Measurements from ENCODE around the gene NXT1. TPM values are rescaled to one million over a fixed set of nuclear protein-coding genes. Genes with fewer than 3 reads are reported as not detected.
A peak's percentile ranks its signal among the peaks of the same experiment; 100 is the strongest.

NXT1 gene
- total RNA-seq, 1 donor from 2014 or later: 17.9 TPM

DNA sequence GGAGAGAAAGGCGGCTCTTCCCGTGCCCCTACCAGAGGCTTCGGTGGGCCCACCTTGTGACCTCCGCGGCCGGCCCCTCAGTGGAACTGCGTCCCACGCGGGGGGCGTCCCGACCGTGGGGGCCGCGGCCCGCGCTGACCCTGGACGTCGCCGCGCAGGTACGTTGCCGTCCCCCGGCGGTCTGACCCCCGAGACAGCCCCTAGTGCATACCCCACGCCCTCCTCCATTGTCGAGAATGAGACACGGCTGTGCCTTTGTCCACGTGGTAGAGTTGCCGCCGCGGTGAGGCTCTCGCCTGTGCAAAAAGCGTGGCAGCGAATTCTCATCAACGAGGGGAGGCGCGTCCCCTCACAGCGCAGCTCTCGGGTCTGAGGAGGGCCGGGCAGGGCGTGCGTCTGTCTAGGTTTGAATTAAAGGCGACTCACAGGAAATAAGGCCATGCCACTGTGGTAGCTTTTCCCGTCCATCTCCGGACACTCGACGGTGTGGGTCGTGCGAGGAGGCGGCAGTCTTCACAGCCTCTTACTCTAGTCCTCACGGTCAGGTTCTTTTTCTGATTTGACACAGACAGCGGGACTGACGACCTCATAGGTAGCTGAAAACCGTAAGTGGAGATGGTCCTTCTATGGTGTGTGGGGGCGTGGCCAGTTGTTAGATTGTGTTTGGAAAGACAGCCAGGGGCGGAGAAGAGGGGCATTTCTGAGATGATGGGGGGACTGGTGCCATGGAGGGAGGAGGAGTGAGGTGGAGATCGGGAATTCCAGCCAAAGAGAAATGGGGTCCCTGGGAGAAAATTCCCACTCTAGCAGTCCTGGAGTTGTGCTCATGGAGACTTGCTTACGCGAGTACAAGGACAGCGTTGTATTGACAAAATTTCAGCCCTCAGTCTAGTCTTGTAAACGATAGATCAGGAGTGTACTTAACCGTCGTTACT is 580 bp downstream of the NXT1 start:
- Histone ChIP-seq H3K4me2 (ENCODE audit: low read length) (peak overlapping the region; percentile 96), H3K9ac (ENCODE audit: low read length) (peak overlapping the region; percentile 96), H3K27ac (ENCODE audit: low read depth, low read length) (peak overlapping the region; percentile 97), H3K79me2 (ENCODE audit: insufficient read depth, low read length) (peaks cover 56% of the 10 kb centered on the region), H3K4me3 (ENCODE audit: insufficient read depth, low read depth, low read length) (peak overlapping the region; percentile 98), H4K20me1 (ENCODE audit: insufficient read depth, low read length) (peaks cover 31% of the 10 kb centered on the region), H3K36me3 (ENCODE audit: insufficient read depth, low read length) (peaks cover 13% of the 10 kb centered on the region), H3K27me3 (ENCODE audit: insufficient read depth, low read length) (no peaks in the 10 kb centered on the region), H3K9me3 (ENCODE audit: insufficient read depth, low read depth, low read length) (no peaks in the 10 kb centered on the region), H2AFZ (ENCODE audit: low read depth, low read length) (peak overlapping the region; percentile 71), H3K4me1 (ENCODE audit: insufficient read depth, low read length) (peaks cover 12% of the 10 kb centered on the region)
- Mint-ChIP-seq H3K36me3 (ENCODE audit: low read depth, unreplicated experiment) (peaks cover 8% of the 10 kb centered on the region), H3K9me3 (ENCODE audit: unreplicated experiment) (no peaks in the 10 kb centered on the region), H3K4me1 (ENCODE audit: low read depth, unreplicated experiment) (peaks cover 9% of the 10 kb centered on the region), H3K27me3 (ENCODE audit: low read depth, unreplicated experiment) (no peaks in the 10 kb centered on the region), H3K4me3 (ENCODE audit: unreplicated experiment) (peak overlapping the region; percentile 89), H3K27ac (ENCODE audit: unreplicated experiment) (peak overlapping the region; percentile 15)
- FAIRE-seq (no peak), DNase-seq (ENCODE audit: low read depth) (peak; percentile 56)
- TF ChIP-seq EZH2 (IDR thresholded peaks at IDR 0.05; ENCODE audit: insufficient read depth, low read length): no peak
- TF ChIP-seq, protein P1, sequence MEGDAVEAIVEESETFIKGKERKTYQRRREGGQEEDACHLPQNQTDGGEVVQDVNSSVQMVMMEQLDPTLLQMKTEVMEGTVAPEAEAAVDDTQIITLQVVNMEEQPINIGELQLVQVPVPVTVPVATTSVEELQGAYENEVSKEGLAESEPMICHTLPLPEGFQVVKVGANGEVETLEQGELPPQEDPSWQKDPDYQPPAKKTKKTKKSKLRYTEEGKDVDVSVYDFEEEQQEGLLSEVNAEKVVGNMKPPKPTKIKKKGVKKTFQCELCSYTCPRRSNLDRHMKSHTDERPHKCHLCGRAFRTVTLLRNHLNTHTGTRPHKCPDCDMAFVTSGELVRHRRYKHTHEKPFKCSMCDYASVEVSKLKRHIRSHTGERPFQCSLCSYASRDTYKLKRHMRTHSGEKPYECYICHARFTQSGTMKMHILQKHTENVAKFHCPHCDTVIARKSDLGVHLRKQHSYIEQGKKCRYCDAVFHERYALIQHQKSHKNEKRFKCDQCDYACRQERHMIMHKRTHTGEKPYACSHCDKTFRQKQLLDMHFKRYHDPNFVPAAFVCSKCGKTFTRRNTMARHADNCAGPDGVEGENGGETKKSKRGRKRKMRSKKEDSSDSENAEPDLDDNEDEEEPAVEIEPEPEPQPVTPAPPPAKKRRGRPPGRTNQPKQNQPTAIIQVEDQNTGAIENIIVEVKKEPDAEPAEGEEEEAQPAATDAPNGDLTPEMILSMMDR (IDR thresholded peaks at IDR 0.05; ENCODE audit: insufficient read depth, low read depth, low read length): no peak

DNA sequence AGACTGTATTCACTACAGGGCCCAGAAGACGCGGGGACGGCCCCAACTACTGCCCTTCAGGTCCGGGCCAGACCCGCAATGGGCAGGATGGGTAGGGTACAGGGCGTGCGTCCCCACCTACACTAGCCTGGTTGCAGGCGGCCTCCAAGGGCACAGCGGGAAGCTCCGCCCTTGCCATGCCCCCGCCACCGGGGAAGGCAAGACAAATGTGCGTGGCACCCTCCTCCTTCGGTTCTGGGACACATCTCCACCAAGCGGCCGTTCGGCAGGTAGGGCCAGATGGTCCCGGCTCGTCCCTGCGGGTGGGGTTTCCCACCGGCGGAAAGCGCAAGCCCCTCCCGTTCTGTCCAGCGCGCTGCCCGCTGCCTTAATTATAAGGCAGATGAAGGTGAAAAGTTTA is 5.6 kb downstream of the NXT1 start:
- TF ChIP-seq EZH2 (IDR thresholded peaks at IDR 0.05; ENCODE audit: insufficient read depth, low read length): no peak
- no peaks in the 10 kb centered on the region for H3K9me3 ChIP-seq (ENCODE audit: insufficient read depth, low read depth, low read length)
- FAIRE-seq (no peak), DNase-seq (ENCODE audit: low read depth) (no peak)
- H3K9ac ChIP-seq (ENCODE audit: low read length): no peak overlapping the region
- no peak overlapping the region for H3K4me2 ChIP-seq (ENCODE audit: low read length)
- H3K79me2 ChIP-seq (ENCODE audit: insufficient read depth, low read length): peaks cover 52% of the 10 kb centered on the region
- peaks cover 20% of the 10 kb centered on the region for H3K4me1 ChIP-seq (ENCODE audit: insufficient read depth, low read length)
- Mint-ChIP-seq H3K9me3 (ENCODE audit: unreplicated experiment) (no peaks in the 10 kb centered on the region), H3K36me3 (ENCODE audit: low read depth, unreplicated experiment) (peaks cover 8% of the 10 kb centered on the region), H3K4me3 (ENCODE audit: unreplicated experiment) (no peak overlapping the region), H3K27me3 (ENCODE audit: low read depth, unreplicated experiment) (no peaks in the 10 kb centered on the region), H3K4me1 (ENCODE audit: low read depth, unreplicated experiment) (peaks cover 3% of the 10 kb centered on the region), H3K27ac (ENCODE audit: unreplicated experiment) (no peak overlapping the region)
- no peaks in the 10 kb centered on the region for H3K27me3 ChIP-seq (ENCODE audit: insufficient read depth, low read length)
- no peak overlapping the region for H3K27ac ChIP-seq (ENCODE audit: low read depth, low read length)
- peaks cover 30% of the 10 kb centered on the region for H4K20me1 ChIP-seq (ENCODE audit: insufficient read depth, low read length)
- H2AFZ ChIP-seq (ENCODE audit: low read depth, low read length): no peak overlapping the region
- H3K36me3 ChIP-seq (ENCODE audit: insufficient read depth, low read length): peaks cover 13% of the 10 kb centered on the region
- no peak overlapping the region for H3K4me3 ChIP-seq (ENCODE audit: insufficient read depth, low read depth, low read length)

DNA sequence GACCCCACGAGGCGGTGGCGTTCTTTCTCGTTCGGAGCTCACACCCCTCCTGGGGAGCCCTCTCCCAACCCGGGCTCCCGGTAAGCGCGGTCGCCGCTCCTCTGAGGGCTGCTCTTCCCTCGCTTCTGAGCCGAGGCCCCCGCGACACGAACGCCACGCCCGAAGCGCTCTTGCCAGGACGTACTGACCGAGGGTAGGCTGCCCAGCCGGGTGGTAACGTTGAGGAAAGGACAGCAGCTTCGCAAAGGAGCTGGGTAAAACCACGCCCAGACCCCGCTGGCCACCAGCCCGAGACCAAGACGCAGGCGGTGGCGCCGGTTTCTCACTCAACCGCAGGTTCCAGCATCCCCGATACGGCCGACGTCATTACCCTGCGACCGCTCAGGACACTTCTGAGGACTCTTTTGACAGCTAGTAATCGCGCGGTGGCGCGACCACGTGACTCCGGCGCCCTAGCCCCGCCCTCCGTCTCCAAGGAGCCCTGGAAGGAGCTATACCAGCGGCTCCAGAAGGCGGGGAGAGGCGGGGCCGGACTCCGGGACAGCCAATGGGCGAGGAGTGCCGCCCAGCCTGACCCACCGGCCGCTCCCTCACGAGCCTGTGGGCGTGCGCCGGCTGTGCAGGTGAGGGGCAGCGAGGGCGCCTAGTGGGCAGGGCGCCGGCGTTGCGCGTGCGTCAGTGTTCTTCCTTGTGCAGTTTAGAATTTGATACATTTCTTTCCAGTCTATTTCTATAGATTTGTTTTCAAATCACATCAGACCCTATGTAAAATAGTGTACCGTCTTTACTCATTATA is 7.4 kb downstream of the NXT1 start:
- FAIRE-seq: no peak
- DNase-seq (ENCODE audit: low read depth): peak; percentile 98
- Histone ChIP-seq H3K36me3 (ENCODE audit: insufficient read depth, low read length) (peaks cover 13% of the 10 kb centered on the region), H3K4me2 (ENCODE audit: low read length) (peak overlapping the region; percentile 89), H3K4me3 (ENCODE audit: insufficient read depth, low read depth, low read length) (peak overlapping the region; percentile 74), H4K20me1 (ENCODE audit: insufficient read depth, low read length) (peaks cover 17% of the 10 kb centered on the region), H3K27me3 (ENCODE audit: insufficient read depth, low read length) (no peaks in the 10 kb centered on the region), H2AFZ (ENCODE audit: low read depth, low read length) (peak overlapping the region; percentile 74), H3K9me3 (ENCODE audit: insufficient read depth, low read depth, low read length) (no peaks in the 10 kb centered on the region), H3K79me2 (ENCODE audit: insufficient read depth, low read length) (peaks cover 42% of the 10 kb centered on the region), H3K4me1 (ENCODE audit: insufficient read depth, low read length) (peaks cover 17% of the 10 kb centered on the region), H3K27ac (ENCODE audit: low read depth, low read length) (peak overlapping the region; percentile 86), H3K9ac (ENCODE audit: low read length) (peak overlapping the region; percentile 85)
- H3K36me3 Mint-ChIP-seq (ENCODE audit: low read depth, unreplicated experiment): peaks cover 8% of the 10 kb centered on the region
- TF ChIP-seq, protein P1 (IDR thresholded peaks at IDR 0.05; ENCODE audit: insufficient read depth, low read depth, low read length): no peak
- no peak for TF ChIP-seq EZH2 (IDR thresholded peaks at IDR 0.05; ENCODE audit: insufficient read depth, low read length)
- no peaks in the 10 kb centered on the region for H3K9me3 Mint-ChIP-seq (ENCODE audit: unreplicated experiment)
- peaks cover 5% of the 10 kb centered on the region for H3K4me1 Mint-ChIP-seq (ENCODE audit: low read depth, unreplicated experiment)
- H3K4me3 Mint-ChIP-seq (ENCODE audit: unreplicated experiment): peak overlapping the region; percentile 90
- H3K27ac Mint-ChIP-seq (ENCODE audit: unreplicated experiment): peak overlapping the region; percentile 87
- no peaks in the 10 kb centered on the region for H3K27me3 Mint-ChIP-seq (ENCODE audit: low read depth, unreplicated experiment)
